Fibroblast of gingiva (primary cell): ENCODE data around the gene RPS6KA2.
"Not testable (repeated sequence)": the region's sequence is repeated elsewhere in the genome, so short reads cannot be mapped to it uniquely, and the experiment has no call there.

Source experiments
- DNase-seq: peaks from one replicate; pipeline ENCODE4 v3.0.0-alpha.2; 2011; ENCODE audit warnings: low read depth

The RPS6KA2 gene

DNA sequence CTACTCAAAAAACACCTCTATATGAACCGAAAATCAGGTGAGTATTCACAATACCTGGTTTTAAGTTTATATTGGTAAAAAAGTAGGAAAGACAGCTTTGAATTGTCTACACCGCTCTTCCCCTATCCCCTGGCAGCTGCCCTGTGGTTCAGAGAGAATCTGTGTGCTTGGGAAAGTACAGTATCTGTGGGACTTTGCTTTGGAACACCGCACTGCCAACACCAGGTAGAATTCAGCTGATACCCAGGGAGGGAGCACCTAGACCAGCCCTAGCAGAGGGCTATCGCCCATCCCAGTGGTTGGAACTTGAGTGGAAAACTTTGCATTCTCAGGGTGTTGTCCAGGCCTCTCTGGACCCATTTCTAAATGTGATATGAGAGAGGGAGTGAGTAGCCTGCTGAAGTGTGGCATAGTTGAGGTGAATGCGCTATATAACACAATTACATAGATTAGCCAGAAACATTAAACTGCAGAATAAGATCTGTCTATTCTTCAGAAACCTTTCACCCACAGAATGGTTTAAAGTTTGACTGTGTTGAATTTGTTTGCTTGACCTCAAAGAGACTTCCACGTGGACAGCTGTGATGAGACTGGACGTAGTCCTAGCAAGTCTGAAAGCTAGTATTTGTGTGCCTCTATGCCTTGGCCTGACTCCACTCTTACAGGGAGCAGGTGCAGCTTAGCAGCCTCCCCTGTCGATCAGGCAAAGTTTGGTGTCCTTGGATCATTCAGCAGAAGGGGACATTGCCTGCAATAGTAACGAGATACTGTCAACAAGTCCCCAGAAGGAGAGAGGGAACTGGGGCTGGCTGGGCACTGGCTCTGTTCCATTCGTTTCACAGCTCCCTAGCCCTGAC is 232.8 kb downstream of the RPS6KA2 start:
- DNase-seq = no peak

GRCh38 chr6:166393535-166393823 is 233.6 kb downstream of the RPS6KA2 start:
- no peak for DNase-seq

DNA sequence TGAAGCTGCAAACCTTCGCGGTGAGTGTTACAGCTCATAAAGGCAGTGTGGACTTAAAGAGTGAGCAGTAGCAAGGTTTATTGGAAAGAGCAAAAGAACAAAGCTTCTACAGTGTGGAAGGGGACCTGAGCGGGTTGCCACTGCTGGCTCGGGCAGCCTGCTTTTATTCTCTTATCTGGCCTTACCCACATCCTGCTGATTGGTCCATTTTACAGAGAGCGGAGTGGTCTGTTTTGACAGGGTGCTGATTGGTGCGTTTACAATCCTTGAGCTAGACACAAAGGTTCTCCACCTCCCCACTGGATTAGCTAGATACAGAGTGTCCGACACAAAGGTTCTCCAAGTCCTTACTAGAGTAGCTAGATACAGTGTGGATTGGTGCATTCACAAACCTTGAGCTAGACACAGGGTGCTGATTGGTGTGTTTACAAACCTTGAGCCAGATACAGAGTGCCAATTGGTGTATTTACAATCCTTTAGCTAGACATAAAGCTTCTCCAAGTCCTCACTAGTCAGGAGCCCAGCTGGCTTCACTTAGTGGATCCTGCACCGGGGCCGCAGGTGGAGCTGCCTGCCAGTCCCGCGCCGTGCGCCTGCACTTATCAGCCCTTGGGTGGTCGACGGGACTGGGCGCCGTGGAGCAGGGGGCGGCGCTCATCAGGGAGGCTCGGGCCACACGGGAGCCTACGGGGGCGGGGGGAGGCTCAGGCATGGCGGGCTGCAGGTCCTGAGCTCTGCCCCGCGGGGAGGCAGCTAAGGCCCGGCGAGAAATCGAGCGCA is 234.1 kb downstream of the RPS6KA2 start:
- not testable (repeated sequence) for DNase-seq

- DNase-seq = no peak
Observed at GRCh38 chr6:166389119-166389518, 237.9 kb downstream of the RPS6KA2 start.

DNA sequence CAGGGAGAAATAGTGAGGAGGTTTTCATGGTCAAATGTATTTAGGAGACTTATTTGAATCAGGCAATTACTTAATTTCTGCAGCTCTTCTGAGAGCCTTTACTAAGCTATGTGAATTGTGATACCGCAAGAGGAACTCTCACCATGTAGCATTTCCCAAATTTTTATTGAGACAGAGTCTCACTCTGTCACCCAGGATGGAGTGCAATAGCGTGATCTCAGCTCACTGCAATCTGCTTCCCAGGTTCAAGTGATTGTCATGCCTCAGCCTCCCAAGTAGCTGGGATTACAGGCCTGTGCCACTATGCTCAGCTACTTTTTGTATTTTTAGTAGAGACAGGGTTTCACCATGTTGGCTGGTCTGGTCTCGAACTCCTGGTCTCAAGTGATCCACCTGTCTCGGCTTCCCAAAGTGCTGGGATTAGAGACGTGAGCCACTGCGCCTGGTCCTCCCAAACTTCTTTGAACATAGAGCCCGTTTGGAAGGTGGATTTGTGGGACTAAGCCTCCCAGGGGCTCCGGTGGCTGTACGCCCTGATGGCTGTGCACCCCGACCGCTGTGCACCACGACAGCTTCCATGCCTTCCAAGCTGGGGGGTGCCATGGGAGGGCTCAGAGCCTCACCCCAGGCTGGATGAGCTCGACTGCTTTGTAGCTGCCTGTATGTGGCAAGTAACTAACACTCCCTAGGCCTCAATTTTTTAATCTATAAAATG is 238.6 kb downstream of the RPS6KA2 start:
- no peak for DNase-seq

DNA sequence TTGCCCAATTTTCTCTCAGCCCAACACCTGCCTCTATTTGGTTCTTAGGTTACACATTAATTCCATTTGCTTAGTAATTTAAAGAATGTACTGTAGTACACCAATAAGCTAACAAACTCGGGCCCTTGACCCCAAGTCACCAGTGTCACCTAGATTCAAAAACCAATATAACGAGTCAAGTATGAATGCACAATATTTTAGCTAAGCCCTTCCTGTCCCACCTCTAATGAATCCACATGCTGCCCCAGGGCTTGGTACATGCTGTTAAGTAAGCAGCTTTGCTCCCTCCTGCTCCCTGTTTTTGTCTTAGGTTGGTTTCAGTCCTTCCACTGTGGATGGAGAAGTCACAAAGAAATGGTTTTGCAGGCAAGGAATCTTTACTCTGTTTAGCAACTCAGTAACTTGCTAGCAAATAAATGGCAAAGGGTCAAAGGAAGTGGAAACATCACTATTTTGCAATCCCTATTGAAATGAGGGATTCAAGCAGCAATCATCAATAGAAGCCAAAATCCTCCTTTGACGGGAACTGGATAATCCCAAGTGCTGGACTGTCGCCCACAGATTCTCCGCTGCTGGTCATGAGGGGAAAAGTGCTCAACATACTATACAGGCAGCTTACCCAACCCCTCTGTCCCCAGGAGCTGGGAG is 239.3 kb downstream of the RPS6KA2 start:
- DNase-seq = no peak

- DNase-seq = not testable (repeated sequence)
Observed at GRCh38 chr6:166387098-166387497, 240.0 kb downstream of the RPS6KA2 start.

DNA sequence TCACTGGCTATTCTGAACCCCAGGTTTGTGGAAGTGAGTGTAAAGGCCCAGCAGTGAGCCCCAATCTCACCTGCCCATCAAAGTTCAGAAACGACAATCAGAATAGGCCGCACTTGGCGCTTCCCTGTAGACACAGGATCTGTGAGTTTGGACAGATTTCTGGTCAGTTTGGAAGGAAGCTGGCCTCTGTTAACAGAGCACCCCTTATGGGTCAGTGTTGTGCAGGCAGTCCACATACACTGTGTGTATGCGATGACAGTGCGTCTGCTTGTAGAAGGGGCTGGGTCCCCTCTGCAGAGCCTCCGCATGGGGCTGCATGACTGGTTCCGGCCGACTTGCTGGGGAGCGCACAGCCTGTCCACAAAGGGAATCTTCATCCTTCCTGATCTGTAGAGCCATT is 240.9 kb downstream of the RPS6KA2 start:
- DNase-seq = no peak

DNA sequence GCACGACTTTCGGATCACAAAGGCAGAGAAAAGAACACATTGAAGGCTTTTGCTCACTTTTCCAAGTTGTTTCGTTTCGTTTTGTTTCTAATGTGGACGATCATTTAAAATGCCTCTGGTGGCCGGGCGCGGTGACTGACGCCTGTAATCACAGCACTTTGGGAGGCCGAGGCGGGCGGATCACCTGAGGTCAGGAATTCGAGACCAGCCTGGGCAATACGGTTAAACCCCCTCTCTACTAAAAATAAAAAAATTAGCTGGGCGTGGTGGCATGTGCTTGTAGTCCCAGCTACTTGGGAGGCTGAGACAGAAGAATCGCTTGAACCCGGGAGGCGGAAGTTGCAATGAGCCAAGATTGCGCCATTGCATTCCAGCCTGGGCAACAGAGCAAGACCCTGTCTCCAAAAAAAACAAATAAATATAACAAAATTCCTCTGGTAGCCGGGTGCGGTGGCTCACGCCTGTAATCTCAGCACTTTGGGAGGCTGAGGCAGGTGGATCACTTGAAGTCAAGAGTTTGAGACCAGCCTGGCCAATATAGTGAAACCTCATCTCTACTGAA is 243.2 kb downstream of the RPS6KA2 start:
- not testable (repeated sequence) for DNase-seq

DNA sequence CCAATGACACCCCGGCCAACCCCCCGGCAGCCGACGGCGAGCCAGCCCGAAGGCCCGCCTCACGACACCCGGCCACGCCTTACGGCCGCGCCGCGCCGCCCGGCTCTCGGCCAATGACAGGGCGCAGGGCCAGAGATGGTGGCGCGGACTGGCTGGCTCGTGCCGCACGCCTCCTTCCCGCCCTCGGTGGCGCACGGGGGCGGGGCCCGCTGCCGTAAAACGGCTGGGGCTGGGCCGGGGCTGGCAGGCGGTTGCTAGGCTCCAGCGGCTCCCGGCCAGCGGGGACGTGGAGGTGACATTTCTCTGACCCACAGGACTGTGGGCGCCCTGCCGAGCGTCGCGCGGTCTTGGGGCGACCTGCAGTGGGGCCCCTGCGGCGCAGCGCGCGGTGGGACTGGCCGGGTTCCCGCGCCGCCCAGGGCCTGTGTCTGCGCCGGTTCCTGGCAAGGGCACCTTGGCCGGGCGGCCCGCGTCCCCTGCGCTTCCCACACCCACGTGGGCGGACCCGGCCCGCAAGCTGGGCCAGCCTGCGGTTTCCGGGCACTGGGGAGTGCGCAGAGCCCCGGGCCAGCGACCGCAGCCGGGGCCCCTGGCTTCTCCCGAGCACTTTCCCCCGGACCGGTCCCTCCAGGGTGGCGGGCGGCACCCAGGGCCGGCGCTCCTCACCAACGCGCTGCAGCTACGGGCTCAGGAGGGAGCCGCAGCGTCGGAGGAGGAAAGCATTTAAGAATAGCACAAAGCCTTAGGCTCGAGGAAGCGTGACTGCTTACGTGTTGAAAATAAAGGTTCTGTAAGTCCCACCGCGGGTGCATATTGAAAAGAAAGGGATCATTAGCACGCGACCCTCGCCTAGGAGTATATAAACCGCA is 243.9 kb downstream of the RPS6KA2 start, which contains the start of gene MPC1:
Gene MPC1 (minus strand): TSS at position 8 of the 869 bp plus-strand sequence. CDS start 64 bp downstream, outside the sequence.
- DNase-seq = peak; percentile 96

GRCh38 chr6:166382500-166382932 is 244.5 kb downstream of the RPS6KA2 start:
- DNase-seq = no peak

DNA sequence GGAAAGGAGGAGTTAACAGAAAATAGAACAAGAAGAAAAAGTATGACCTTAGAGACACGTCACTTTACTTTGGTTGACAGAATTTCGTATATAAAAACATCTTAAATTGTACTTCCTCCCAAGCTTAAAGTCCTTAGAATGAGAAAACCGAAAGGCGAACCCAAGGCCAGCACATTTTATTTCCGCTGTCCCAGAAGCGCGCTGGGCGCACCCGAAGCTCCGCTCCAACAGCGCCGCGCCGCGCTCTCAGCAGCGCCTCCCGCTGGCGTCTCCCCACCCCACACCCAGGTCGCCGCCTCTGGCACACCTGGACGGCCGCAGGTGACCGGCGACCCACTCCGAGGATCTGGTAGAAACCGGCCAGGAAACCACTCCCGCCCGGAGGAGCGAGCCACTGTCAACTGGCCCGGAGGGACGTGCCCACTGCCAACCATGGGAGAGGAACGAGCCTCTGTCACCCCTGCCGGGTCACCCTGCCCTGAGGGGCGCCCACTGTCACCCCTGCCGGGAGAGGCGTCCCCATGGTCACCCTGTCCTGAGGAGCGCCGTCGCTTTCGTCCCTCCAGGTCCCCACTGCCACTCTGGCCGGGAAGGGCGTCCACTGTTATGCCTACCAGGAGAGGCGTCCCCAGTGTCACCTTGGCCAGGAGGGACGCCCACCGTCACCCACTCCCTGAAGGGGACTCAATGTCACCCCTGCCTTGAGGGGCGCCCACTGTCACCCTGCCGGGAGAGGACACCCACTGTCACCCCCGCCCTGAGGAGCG is 245.1 kb downstream of the RPS6KA2 start:
- peak; percentile 28 for DNase-seq

GRCh38 chr6:166381381-166381732 is 245.7 kb downstream of the RPS6KA2 start:
- DNase-seq = no peak

GRCh38 chr6:166379800-166380199 is 247.3 kb downstream of the RPS6KA2 start:
- no peak for DNase-seq

GRCh38 chr6:166379103-166379586 is 247.9 kb downstream of the RPS6KA2 start:
- DNase-seq = no peak

DNA sequence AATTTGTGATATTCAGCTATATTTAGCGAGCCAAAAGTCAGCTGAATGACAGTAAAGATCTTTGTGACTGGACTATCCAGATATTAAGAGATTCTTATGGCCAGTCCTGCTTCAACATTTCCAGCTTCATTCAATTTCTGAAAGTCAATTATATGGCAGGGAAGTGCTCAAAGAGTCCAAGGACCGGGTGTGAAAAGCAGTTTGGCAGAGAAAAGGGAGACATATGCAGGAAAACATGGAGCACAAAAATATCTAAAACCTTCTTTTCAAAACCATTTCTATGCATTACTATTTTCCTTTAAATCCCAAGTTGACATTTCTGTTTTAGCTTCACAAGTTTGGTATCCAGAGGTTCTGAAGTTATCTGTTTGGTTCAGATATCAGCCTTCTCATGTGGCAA is 249.3 kb downstream of the RPS6KA2 start:
- DNase-seq = no peak

GRCh38 chr6:166375013-166375412 is 252.0 kb downstream of the RPS6KA2 start:
- no peak for DNase-seq

DNA sequence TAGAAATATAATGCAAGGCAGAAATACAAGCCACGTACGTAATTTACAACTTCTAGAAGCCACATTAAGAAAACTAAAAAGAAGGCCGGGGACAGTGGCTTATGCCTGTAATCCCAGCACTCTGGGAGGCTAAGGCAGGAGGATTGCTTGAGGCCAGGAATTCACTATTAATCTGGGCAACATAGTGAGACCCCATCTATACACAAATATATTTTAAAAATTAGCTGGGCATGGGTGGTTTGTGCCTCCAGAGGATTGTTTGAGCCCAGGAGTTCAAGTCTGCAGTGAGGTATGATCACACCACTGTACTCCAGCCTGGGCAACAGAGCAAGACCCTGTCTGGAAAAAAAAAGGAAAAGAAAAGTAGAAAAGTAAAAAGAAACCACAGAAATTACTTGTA is 256.6 kb downstream of the RPS6KA2 start:
- DNase-seq = no peak

- no peak for DNase-seq
Observed at GRCh38 chr6:166369782-166370181, 257.3 kb downstream of the RPS6KA2 start.

GRCh38 chr6:166366921-166367320 is 260.1 kb downstream of the RPS6KA2 start:
- no peak for DNase-seq
